NOMO-1 (cell line): ENCODE measurements around the gene PLEKHO2.

Source experiments
- DNase-seq, 2 experiments: peaks; one replicate each; lab custom pipeline; 2025; ENCODE audit not compliant: unreplicated experiment in 2 of 2; lab: John Stamatoyannopoulos, UW

Gene PLEKHO2

GRCh38 chr15:64825431-64826294 lies 16.1 kb upstream of the PLEKHO2 start, which contains the start of gene PIF1:
PIF1 (minus strand) TSS chr15:64825647; CDS start chr15:64824335, 1,312 bp downstream.
- peak; percentile 97 to 99 for DNase-seq

GRCh38 chr15:64828985-64829384 lies 12.7 kb upstream of the PLEKHO2 start:
- DNase-seq, result no peak

DNA sequence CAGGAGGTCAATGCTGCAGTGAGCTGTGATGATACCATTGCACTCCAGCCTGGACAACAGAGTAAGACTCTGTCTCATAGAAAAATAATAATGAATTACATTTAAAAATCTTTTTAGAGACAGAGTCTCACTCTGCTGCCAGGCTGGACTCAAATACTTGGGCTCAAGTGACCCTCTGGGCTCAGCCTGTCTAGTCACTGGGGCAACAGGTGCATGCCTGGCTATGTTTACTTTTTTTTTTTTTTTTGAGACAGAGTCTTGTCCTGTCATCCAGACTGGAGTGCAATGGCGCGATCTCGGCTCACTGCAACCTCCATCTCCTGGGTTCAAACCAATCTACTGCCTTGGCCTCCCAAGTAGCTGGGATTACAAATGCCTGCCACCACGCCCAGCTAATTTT lies 8.0 kb upstream of the PLEKHO2 start:
- no peak for DNase-seq

DNA sequence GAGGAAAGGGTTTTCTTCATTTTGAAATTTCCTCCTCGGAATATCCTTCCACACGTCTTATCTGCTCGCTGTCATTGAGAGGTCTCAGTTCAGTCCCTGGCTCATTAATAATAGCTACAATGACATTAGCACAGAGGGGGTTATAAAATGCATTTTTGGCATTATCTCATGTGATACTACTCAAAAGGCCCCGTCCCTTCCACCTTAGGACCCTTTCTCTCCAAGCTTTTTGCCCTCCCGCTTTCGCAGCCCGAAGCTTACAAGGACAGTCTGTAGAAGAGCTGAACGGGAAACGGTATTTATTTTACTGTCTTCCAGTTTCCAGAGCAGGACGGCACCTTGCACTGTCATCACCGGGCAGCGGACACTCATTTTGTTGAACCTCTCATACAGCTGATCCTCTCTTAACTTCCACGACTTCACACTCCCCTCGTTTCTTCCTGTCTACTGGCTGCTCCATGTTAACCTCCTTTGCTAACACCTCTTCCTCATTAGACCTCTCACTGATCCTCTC lies 5.6 kb upstream of the PLEKHO2 start:
- no peak for DNase-seq

DNA sequence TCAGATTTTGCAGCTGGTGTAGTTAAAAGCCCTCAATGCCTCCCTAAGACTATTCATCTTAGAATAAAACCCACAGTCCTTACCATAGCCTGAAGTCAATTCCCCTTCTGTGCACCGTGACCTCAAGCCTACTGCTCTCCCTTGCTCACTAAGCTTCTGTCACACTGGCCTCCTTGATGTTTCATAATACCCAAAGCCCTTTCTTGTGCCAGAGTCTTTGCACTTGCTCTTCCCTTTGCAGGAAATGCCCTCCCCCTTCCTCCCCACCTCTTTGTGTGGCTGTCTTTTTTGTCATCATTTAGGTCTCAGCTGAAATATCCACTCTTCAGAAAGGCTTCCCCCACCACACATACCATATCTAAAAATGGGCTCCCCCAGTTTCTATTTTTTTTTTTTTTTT lies 4.2 kb upstream of the PLEKHO2 start:
- DNase-seq, result peak; percentile 64 to 74

DNA sequence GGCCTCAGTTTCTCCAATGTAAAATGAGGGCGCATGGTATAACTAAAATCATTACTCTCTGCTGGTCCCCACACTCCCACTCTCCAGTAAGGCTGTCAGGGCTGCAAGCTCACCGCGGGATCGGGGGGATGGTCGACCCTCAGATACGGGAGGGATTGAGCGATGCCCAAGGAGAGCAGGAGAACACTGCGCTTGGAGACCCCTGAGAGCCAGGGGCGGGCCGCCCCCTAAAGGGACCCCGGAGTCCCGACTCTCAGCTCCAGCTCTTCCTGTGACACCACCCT lies 713 bp upstream of the PLEKHO2 start:
- DNase-seq, result no peak

- peak in 1 of 2 experiments; percentile 50 for DNase-seq
Measured at GRCh38 chr15:64842096-64842939, 603 bp downstream of the PLEKHO2 start.

- DNase-seq, result peak; percentile 82 to 89
Measured at GRCh38 chr15:64842986-64843561, 1.4 kb downstream of the PLEKHO2 start.

GRCh38 chr15:64843991-64844390 lies 2.3 kb downstream of the PLEKHO2 start:
- no peak for DNase-seq

DNA sequence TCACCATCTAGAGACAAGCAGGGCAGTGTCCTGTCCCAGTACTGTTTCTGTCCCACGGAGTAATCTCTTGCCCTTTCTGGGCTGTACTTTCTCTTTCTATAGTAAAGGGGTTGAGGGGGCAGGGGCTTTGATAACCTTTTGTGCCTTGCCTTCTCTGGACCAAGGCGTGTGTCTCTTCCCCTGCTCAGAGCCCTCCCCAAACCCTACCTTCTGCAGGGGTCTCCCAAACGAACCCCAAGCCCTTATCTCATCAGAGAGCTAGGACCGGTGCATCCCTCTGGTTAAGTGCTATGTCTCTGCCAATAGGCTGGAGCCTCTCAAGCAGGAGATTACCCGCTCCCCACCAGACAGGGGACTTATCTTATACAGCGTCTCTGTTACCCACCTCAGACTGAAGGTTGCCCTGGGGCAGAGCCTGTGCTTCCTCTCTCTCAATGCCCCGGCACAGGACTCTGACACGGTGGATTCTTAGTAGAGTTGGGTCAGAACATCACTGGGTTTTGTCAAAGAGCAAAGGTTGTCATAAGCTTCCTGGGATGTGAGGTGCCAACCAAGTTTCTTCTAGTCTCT lies 2.9 kb downstream of the PLEKHO2 start:
- DNase-seq, result no peak

GRCh38 chr15:64845183-64845611 lies 3.5 kb downstream of the PLEKHO2 start:
- peak in 1 of 2 experiments; percentile 36 for DNase-seq

DNA sequence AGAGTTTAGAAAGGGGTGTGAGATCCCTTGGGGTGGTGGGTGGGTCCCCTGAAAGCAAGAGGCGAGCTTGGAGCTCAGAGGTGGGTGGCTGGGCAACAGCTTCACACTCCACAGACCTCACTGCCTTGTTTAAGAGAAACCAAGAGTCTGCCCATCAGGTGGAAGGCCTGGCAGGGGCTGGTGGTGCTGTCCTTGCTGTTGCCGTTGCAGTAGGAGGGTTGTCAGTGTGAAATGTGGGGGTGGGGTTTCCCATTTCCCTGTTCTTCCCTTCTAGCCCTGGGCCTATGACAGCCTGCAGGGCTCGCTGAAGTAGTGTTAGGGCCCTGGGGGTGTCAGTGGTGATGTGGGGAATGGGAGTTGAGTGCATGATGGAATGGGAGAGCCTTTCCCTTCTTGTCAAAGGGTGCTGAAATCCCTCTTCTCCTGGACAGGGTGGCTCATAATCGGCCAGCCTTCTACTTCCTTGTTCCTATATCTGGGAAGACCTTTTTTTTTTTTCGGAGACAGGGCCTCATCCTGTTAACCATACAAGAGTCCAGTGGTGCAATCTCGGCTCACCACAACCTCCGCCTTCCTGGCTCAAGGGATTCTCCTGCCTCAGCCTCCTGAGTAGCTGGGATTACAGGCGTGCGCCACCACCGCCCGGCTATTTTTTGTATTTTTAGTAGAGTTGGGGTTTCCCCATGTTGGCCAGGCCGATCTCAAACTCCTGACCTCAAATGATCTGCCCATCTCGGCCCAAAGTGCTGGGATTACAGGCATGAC lies 4.3 kb downstream of the PLEKHO2 start:
- DNase-seq, result no peak

DNA sequence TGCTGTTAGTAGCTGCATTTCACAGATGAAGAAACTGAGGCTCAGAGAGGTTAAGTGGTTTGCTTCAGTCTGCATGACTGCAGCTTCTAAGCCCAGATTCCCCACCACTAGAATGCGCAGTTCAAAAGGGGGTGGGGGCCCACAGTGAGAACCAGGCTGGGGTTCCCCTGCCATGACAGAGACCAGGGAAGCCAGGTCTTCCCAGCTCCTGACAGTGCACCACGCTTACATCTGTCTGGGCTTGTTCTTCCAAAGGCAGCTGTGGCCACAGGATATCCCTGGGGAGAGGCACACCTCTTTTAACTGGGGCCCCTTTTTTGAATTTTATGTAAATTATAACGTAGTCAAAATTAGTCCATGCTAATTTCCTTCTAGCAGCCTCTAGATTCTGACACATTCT lies 5.3 kb downstream of the PLEKHO2 start:
- no peak for DNase-seq

GRCh38 chr15:64847448-64847847 lies 5.7 kb downstream of the PLEKHO2 start:
- DNase-seq, result no peak

GRCh38 chr15:64847876-64848716 lies 6.4 kb downstream of the PLEKHO2 start:
- DNase-seq, result no peak

- DNase-seq, result no peak
Measured at GRCh38 chr15:64850778-64851502, 9.2 kb downstream of the PLEKHO2 start.

DNA sequence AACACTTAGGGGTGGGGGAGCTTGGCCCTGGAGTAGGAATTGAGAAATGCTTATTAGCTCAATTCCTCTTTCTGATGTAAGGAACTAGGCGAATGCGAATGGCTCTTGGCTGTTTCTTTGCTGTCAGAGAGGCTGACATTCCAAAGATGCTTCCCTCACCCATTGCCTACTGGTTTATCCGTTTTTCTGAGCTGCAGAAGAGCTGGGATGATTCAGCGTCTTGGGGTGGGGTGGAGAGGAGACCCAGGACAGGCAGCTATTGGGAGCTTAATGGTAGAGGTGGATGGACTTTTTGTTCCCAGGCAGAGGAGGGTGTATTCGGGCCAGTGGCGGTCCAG lies 9.8 kb downstream of the PLEKHO2 start:
- peak; percentile 89 to 97 for DNase-seq

GRCh38 chr15:64854041-64854440 lies 12.3 kb downstream of the PLEKHO2 start:
- DNase-seq, result no peak

DNA sequence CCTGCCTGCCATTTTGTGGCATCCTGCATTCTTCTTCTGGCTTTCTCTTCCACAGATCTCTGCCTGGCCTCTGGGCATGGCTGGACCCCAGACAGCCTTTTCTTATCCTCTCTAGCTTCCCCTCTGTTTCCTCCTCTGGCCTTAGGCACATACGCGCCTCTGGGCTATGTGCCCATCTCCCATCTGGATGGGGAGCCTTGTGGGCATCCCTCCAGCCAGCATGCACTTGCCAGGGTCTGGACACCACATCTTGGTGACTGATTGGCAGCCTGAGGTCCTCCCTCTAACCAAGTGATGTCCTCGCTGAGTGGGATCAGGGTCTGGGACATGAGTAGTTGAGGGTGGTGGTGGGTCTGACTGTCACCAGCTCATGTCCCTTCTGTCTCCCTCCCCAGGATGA lies 12.8 kb downstream of the PLEKHO2 start:
- DNase-seq, result no peak
